GM18508 (cell line): ENCODE results near the gene FNDC3B.

Experiments used
- ATAC-seq: cut with Tn5 transposase; IDR thresholded peaks from one replicate; pipeline ENCODE4 v1.9.1; 2021; ENCODE audit warnings: moderate number of reproducible peaks; ENCODE audit not compliant: insufficient read depth, unreplicated experiment

Gene FNDC3B

DNA sequence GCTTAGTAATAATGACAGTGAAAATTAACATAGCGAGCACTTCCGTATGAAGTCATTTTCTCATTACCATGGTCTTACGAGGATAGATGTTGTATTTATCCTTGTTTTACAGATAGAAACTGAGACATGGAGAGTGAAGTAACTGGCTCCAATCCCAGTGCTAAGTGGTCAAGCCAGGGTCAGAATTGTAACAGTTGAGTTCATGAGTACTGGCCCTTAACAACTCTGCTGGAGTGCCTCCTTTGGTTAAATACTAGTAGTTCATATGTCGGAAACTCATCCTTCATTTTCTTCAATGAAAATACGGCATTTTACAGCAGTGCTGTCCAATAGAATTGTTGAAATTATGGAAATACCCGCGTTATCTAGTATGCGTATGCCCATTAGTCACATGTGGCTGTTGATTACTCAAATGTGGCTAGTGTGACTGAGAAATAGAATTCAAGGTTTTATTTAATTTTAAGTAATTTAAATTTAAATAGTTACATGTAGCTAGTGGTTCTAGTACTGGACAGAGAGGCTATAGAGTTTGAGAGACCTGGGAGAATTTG lies 32.5 kb downstream of the FNDC3B start:
- no peak for ATAC-seq

- ATAC-seq = no peak
Measured at GRCh38 chr3:172072543-172072942, 33.2 kb downstream of the FNDC3B start.

DNA sequence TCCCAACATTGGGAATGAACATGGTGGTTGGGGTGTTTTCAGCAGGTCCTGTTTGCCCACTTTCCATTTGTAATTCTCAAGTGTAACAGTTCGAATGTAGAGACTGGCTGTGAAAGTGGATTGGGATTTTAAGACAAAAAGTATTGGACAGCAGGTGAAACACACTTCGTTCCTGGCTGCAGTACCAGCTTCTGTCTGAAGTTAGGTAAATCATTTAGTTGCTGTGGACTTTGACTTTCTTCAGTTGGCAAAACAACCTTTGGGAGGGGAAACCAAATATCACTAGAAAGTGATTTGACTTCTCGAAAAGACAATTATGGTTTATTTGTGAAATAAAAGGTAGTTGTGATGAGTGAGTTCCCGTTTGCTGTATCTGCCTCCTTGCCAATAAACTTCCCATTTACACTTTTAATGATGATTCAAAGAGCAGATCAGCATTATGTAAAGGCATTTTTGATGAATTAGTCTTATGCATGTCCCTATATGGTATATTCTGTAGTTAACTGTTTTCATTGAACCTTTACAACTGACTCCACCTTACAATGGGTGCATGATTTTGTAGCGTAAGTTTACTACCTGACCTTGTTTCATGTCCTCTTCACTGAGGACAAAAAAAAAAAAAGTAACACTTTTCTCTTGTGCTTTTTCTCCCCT lies 34.0 kb downstream of the FNDC3B start:
- no peak for ATAC-seq

- ATAC-seq = no peak
Measured at GRCh38 chr3:172074032-172074431, 34.7 kb downstream of the FNDC3B start.

DNA sequence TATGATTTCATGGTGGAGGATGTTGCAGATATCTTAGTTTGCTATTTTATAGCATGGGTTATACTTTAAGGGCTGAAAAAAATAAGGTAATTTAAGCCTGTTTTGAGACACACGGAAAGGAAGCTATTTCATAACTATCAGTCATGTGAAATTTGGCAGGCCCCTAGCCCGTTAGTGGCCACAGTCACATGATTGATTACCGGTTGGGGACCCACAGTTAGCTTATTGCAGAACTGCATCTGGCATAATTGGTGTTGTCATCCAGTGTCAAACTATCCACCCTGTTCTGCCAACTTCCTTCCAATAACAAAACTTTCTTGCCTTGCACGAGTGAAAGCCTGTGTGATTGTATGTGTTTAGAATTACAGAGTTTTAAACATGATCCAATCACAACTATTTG lies 35.2 kb downstream of the FNDC3B start:
- ATAC-seq = no peak

- ATAC-seq = no peak
Measured at GRCh38 chr3:172076212-172076611, 36.8 kb downstream of the FNDC3B start.

GRCh38 chr3:172077197-172077757 lies 37.9 kb downstream of the FNDC3B start:
- no peak for ATAC-seq

DNA sequence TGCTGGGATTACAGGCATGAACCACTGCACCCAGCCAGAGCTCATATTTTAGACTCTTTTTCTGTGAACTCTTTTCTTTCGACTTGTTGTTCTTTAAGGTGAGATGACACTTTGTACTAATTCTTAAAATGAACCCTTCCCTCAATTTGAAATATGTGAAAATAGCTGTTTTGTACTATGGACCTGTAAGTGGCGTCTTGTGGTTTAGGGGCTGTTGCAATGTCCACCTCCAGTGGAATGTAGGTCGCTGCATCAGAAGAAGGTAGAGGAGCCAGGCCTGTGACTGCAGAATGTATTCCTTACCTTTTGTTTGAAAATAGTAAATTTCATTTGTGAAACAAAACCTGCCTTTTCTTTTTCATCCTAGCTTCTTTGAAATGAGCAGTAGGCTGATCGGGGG lies 38.9 kb downstream of the FNDC3B start:
- no peak for ATAC-seq

- no peak for ATAC-seq
Measured at GRCh38 chr3:172078721-172079120, 39.3 kb downstream of the FNDC3B start.

- ATAC-seq = no peak
Measured at GRCh38 chr3:172079326-172079976, 40.1 kb downstream of the FNDC3B start.

- no peak for ATAC-seq
Measured at GRCh38 chr3:172080503-172080902, 41.1 kb downstream of the FNDC3B start.

- ATAC-seq = no peak
Measured at GRCh38 chr3:172082269-172082668, 42.9 kb downstream of the FNDC3B start.

GRCh38 chr3:172082820-172083513 lies 43.6 kb downstream of the FNDC3B start:
- ATAC-seq = no peak

DNA sequence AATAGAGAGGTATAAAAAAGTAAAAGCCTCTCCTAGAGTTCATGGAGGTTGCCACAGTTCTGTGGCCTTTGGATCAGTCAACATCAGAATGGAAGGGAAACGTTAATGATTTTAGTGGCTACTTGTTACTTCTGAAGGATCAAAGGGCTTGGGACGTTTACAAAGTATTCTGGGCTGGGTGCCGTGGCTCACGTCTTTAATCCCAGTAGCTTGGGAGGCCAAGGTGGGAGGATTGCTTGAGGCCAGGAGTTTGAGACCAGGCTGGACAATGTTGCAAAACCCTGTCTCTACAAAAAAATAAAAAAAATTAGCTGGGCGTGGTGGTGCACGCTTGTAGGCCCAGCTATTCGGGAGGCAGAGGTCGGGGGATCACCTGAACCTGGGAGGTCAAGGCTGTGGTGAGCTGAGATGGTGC lies 44.6 kb downstream of the FNDC3B start:
- no peak for ATAC-seq

DNA sequence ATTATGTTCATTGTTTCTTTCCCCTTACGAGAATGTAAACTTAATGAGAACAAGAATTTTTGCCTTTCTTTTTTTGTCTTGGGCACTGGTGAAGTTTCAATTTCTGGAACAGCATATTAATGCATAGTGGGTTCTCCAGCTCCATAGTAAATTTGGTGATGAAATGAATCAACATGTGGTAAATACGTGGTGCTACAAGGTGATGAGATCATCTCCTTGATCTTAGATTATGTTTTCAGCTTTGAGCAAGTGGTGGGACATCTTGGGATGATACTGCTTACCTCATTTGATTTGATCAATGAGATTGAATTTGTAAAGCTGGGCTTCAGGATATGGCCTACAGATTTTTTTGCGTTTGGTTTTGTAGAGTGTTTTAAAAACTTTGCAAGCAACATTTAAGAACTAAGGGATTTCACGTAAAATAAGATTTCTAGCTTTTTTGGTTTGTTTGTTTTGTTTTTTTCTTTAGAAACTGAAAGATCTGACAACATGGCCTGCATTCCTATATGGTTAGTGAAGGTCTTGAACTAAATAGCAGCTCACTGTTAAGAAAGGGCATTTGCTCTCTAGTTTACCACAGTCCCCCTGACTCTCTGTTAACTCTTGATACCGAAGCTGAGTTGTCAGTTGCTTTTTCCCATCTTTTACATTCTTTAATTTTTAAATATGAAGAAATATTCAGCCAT lies 45.6 kb downstream of the FNDC3B start:
- no peak for ATAC-seq

DNA sequence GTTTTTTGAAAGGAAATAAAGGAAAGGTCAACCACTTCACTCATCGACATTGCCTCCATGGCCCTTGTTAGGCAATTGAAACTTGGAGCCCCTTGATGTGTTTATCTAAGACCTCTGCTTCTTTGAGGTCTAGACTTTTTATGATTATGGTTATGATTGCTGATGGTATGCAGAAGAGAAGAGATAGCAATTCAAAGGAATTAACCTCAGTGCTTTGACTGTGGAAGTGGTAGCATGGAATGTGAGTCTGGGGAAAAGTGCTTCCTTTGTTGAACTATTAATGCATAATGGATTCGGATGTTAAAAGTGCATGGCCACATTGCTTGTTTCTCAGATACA lies 46.1 kb downstream of the FNDC3B start:
- ATAC-seq = no peak

DNA sequence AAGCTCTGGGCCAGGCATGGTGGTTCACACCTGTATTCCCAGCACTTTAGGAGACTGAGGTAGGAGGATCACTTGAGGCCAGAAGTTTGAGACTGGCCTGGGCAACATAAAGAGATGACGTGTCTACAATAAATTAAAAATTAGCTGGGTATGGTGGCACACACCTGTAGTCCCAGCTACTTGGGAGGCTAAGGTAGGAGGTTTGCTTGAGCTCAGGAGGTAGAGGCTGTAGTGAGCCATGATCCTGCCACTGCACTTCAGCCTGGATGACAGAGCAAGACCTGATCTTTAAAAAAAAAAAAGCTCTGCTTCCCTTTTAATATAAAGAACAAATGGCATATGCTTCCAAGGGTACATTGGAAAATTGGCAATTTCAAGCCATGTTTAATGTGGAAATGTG lies 46.7 kb downstream of the FNDC3B start:
- no peak for ATAC-seq

DNA sequence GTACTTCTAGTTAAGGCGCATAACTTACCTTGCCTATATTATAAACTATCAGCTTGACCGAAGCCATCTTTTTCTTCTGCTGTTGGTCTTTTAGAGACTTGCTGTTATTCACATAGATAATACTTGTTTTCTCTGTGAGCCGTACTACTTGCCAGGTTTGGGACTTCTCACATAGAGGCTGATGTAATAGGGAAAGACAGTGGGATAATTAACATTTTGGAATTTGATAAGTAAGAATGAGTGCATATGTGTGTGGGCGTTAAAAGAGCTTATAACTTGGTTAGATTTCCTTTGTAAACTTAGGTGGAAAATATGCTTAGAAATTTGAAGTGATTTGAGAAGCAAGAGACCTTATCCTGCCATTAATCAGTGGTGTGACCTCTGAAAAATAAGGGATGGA lies 47.8 kb downstream of the FNDC3B start:
- ATAC-seq = no peak

DNA sequence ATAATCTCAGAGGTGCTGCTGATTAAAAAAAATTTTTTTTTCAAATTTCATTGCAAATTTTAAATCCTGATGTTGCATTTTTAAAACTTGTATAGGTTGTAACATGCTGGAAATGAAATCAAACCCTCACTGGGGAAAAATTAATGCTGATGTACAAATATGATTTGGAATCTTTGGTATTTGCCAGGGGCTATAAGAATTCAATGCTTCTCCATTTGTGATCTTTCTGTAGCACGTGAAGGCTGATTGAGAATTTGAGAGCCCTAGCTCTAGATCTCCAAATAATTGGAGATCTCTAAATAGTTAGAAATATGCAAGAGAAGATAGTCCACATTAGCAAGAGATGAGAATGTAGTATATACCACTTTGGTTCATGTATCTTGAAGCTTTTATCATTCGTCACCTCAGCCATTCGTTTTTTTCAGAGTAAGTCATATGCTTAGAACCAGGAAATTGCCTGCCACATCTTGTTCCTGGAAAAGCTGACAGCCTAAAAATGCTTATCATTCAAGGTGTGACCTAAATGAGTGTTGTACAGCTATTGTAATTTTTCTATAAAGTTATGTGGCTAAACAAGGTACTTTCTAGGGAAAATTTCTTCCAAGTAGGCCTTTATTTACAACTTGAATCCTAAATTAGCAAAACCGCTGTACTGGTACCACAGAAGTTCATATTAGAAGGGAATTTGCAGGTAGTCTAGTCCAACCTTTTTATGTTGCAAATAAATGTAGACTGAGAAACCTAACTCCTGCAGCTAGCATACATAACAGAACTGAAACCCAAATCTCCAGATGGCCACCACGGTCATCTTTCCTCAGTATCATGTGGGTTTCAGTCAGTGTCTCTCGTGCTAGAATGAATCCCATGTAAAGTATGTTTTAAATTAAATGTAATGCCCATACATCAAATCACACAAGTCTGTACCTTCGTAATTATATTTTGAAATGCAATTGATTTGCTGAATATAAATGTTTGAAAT lies 48.5 kb downstream of the FNDC3B start:
- ATAC-seq = peak; percentile 51
